Inflammatory macrophage (primary cell): ENCODE results near the gene SYNPO2L.
A peak's percentile ranks its signal among the peaks of the same experiment; 100 is the strongest.

ENCODE experiments used
- DNase-seq, 2 donors: peaks; one replicate each; pipeline ENCODE4 v3.0.0-alpha.2; 2020 to 2022

SYNPO2L gene

DNA sequence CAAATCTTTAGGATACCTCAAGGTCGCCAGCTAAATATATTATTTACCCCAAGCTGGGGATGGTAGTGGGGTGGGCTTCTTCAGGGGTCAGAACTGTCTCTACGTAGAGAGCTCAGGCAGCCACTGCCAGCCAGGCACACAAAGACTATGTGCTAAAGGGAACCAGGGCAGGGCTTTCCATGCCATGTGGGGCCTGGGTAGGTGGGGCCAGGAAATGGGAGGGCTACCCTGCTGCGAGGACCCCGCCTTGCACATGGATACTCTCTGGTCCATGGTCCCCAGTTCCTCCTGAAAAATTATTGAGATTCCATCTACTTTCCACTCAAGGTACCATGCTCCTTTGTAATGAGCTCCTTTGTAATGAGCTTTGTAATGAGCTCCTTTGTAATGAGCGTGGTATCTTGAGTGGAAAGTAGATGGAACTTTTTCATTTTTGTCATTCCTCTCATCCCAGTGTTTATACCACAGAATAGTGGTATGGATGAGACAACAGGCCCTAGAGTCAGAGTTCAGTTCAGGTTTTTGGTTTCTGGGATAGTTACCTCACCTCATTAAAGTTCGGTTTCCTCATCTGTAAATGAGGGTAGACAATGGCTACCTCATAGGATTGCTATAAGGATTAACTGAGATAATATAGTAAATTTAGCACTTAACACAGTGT, 5.8 kb downstream of the SYNPO2L start:
- DNase-seq: no peak

DNA sequence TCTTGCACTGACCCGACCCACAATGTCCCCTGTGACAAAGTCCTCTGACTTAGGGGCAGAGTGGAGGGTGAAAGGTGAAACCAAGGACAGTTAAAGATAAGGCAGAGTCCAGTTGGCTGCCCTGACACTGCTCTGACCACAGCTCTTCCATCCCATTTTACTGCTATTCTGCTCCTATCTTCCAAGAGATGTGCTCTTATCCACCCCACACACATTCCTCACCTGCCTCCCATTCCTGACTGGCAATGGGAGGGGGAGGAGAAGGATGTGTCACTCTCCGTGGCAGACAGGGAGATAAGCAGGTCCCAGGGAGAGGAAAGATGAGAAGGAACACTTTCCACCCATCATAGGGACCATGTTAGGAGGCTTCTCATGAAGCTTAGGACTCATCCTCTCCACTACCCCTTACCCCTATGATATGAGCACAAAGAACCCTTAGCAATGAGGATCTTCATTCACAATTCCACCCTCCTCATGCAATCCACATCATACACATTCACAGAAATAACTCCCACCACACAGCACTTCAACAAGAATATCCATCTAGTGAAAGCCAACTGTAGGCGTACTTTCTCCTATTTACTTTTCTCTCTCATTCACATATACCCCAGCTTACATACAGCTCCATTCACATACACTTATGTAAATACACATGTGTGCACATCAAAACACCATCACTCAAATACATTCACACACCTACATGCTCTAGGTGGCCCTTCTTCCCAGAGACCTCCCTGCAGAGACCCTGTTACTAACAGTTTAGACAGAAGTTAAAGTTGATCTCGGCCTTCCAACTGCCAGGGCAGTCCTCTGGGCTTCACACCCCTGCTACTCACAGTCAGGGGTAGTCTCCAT, 6.6 kb downstream of the SYNPO2L start:
- no peak for DNase-seq

DNA sequence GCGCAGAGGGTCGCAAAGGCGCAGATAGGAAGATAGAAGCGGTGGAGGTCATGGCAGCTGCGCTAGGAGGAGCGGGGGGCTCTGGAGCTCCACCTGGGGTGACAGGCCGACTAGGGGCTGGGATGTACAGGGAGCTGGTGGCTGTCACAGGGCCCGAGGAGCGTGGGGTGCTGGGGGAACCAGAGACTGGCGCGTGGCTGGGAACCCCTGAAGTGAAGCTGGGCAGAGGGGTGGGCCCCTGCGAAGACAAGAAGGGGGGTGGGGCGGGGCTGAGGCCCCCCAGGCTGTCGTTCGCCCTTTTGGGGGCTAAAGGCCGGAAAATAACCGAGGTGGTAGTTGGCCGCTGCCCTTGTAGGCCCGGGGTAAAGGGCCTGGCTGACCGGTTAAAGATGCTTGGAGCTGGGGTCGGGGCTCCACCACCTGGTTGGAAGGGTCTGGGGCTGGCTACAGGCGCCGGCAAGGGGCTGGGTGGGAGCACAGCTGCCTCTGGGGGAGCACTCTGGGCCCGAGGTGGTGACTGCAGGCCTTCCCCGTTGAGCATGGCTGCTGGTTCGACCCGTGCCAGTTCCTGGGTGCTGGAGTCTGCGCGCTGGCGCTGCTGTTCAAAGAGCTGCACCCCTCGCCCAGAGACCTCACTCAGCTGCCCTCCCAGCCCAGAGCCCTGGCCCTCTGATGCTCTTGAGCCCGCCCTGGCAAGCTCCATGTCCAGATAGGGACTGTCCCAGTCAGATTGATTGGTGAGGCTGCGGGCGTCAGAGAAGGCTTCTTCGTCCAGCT, 7.8 kb downstream of the SYNPO2L start:
- DNase-seq: no peak

DNA sequence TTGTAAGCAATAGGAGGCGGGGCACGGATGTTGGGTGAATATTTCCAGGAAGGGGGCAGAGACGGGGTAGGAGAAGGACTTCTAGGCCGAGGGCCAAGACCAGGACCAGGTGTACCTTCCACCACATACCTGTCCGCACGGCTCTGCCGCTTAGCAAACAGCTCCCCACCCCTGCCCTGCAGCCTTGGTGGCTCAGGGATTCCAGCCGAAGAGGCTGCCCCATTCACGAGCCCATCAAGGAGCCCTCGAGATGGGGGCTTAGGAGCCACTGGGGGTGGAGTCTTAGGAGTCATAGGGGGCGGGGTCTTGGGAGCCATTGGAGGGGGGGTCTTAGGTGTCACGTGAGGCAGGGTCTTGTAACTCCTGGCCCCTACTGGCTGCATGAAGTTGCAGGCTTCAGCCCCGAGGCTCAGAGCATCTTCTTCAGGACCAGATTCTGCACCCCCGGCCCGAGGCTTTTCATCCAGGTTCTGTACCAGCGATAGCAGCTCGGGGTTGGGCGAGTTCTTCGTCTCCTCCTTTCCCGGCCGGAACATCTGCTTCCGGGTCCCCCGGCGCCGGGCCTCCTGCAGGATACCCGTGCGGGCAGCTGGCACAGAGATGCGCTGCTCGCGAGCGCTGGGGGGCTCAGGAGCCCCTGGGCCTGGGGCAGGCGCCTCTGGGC, 8.5 kb downstream of the SYNPO2L start:
- DNase-seq: peak in 1 of 2 donors; percentile 20

DNA sequence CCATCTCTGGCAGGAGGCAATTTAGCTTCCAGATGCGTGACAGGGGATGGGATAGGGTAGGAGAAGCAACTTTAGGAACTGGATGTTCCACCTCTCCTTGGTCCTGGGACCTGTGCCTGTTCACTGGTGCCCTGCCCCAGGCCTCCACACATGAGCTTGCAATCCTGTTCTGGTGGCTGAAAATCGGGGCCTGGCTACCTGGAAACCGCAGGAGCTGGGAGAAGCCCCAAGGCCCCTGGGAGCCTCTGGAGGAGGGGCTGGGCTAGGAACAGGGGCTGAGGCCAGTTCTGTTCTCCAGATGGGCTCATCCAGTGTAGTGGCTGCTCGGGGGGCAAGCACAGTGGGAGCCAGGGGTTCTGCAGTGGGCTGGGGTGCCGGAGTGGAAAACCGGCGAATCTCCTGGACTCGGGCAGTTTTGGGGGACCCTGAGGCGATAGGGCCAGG, 9.2 kb downstream of the SYNPO2L start:
- DNase-seq: no peak

DNA sequence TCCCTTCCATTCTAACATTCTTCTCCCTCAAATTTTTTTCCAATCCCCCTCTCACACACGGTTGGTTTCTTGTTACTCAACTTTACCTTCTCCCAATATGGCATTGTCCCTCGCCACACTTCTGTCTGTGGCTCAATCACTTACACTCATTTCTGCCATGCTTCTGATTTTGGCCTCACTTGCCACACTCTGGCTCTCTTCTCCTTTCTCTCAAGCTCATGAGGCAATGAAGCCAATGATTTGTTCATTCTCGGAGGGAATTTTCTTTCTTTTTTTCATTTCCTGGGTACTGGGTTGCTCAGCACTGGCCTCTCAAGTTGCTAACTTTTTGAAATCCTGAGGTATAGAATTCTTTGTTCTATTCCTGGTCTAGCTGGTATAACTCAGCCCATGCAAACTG, 10.6 kb downstream of the SYNPO2L start:
- peak; percentile 69 to 81 for DNase-seq

DNA sequence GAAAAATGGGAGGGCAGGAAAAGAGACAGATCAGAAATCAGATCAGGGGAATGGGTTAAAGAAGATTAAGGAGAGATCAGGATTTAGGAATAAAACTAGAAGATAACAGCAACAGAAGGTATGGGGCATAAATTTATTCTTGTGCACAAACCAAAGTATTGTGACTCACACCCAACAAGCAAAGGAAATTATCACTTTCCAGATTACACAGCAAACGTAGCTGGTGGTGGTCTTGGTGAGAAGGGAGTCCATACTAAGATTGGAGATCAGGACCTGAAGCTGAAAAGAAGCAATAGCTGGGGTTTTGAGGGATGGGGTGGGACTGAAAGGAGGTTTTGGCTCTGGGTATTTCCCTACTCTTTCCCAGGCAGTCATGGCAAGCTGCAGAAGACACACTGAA, 11.1 kb downstream of the SYNPO2L start:
- DNase-seq: no peak

DNA sequence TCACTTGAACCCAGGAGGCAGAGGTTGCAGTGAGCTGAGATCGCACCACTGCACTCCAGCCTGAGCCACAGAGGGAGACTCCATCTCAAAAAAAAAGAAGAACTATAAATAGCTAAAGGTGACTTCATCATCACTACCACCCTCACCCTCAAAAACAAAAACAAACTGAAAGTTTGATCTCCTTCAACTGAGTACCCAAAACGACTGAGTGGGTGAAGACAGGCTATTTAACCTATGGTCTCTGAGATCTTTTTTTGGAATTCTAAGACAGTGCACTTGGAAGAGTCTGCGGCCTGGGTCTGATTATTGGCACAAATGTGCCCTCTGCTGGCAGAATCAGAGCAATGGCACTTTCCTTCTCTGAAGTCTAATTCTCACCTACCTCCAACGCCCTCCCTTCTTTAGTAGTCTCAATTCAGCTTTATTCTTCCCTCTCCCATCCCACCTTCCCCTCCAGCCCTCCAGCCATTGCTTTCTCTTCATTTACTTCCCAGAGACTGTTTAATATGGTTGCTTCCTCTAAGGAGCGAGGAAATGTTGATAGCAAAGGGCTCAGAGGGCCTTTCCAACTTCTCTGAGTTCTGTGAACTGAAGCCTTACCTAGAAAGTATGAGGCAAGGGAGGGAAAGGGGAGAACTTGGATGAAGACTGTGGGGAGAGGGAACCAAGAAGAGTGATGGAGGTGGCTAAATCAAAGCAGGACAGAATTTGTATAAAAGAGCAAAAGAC, 11.7 kb downstream of the SYNPO2L start:
- peak; percentile 62 to 71 for DNase-seq

DNA sequence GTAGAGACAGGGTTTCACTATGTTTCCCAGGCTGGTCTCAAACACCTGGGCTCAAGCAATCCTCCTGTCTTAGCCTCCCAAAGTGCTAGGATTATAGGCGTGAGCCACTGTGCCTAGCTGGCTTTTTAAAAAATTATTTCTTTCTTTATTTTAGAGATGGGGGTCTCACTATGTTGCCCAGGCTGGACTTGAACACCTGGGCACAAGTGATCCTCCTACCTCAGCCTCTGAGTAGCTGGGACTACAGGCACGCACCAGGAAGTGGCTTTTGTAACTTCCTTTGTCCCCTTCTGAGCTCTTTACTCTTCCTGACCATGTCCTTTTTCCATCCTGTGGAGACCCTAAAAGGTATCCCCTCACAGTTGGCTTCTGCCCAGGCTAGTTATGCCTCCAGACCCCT, 12.5 kb downstream of the SYNPO2L start:
- DNase-seq: no peak

DNA sequence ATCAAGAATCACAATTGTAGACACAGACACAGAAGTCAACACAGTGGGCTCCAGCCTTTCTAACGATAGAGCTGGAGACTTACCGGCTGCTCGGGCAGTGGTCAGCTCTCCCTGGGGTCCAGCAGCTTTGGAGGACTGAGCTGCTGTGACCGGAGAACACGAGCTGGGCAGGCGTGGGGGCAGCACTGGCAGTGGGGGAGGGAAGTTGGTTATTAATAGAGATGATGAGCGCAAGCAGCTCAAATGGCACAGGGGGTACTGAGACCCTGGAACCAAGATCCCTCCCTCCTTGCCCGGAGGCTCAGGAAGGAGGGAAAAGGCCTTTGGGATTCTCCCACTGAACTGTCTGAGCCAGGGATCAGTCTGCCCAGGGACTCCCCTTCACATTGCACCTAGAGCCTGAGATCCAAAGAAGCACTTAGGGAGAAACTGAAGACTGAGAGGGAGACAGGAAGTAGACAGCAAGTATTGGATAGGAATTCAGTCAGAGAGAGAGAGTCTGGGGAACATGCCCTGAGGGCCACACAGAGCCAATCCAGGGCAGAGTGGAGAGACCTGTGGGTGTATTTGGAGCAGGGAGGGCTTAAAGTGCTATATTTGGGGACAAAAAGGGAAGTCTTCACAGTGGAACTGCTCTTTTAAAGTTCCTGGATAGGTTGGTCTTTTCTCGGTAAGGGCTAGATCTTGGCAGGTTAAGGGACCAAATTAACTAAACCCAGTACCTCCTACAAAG, 14.3 kb downstream of the SYNPO2L start, which contains the start of gene MYOZ1:
MYOZ1 (minus strand) TSS at position 147 of the 733 bp plus-strand sequence. CDS start 1,457 bp downstream, outside the sequence.
- DNase-seq: peak; percentile 83 to 88

DNA sequence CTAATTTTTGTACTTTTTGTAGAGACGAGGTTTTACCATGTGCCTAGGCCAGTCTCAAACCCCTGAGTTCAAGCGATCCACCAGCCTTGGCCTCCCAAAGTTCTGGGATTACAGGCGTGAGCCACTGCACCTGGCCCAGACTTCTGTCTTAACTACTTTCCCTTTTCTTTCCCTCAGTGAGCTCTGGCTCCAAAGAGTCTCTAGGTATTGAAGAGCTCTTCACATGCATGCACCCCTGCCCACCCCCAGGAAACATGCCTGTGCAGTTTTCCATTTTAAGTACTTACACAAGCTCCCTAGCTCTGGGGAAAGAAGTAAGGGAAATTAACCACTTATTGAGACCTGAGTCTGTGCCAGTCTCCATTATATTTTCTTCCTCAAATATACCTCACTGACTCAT, 16.5 kb downstream of the SYNPO2L start:
- DNase-seq: no peak

DNA sequence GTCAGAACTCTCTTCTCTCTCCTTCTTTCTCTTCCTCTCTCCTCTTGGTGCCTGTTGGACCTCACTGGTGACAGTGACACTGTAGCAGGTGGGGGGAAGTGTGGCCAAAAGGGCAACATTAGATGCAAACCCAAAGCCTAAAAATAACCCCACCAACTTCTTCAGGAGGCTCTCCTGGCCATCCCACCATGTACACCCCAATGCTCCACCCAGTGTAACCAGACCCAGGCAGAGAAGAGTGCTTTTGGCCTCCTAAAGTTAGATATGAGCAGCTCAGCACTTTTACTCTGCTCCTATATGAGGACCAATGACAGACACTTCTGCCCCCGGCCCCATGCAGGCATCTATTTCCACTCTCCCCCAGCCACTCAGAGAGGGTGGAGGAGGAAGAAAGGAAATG, 20.0 kb downstream of the SYNPO2L start:
- DNase-seq: no peak

DNA sequence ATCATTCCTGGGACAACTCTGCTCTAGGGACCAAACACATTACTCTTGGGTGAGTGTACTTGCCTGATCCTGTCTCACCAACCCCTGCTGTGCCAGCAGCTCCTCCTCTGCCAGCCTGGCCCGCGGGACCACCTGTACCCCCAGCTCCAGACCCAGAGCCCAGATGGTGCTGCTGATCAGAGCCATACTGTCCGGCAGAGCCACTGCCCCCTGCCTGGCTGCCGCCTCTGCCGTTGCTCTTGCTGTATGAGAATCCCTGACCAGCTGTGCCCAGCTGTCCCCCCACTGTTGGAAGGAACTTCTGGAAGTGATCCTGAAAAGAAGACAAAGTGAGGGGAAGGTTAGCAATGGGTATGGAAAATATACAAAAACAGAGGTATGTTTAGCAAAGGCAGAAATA, 21.4 kb downstream of the SYNPO2L start:
- DNase-seq: no peak

DNA sequence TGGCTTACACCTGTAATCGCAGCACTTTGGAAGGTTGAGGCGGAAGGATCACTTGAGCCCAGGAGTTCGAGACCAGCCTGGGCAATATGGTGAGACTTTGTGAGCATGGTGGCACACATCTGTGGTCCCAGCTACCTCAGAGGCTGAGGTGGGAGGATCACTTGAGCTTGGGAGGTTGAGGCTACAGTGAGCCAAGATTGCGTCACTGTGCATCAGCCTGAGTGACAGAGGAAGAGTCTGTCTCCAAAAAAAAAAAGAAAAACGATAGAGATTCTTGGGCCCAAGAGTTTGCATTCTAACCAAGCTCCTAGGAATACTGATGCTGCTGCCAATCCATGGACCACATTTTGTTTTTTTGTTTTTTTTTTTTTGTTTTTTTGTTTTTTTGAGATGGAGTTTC, 26.7 kb downstream of the SYNPO2L start:
- DNase-seq: no peak

DNA sequence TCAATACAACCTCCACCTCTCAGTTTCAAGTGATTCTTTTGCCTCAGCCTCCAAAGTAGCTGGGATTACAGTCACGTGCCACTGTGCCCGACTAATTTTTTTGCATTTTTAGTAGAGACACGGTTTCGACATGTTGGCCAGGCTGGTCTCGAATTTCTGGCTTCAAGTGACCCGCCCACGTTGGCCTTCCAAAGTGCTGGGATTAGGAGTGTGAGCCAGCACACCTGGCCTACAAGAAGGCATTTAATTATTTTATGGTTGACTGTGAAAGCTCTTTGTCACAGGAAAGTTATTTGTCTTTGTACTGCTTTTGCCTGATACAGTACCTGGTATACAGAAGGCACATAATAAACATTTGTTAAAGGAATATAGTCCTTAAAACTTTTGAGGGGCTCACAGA, 27.4 kb downstream of the SYNPO2L start:
- no peak for DNase-seq

DNA sequence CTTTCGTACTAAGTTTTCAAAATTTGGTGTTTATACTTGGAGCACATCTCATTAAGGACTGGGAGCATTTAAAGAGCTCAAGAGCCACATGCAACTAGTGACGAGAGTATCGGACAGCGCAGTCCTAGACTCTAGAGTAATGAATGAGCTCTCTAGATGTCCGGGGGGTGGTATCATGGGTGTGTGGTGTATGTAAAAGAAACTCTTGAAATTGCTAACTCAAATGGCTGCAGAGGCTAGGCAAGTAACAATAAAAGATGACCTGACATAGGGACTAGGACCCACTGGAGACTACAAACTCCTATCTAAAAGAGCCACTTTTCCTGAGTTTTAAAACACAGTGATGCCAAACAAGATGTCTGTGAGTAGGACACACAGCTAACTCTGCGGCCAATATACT, 28.5 kb downstream of the SYNPO2L start:
- DNase-seq: no peak

DNA sequence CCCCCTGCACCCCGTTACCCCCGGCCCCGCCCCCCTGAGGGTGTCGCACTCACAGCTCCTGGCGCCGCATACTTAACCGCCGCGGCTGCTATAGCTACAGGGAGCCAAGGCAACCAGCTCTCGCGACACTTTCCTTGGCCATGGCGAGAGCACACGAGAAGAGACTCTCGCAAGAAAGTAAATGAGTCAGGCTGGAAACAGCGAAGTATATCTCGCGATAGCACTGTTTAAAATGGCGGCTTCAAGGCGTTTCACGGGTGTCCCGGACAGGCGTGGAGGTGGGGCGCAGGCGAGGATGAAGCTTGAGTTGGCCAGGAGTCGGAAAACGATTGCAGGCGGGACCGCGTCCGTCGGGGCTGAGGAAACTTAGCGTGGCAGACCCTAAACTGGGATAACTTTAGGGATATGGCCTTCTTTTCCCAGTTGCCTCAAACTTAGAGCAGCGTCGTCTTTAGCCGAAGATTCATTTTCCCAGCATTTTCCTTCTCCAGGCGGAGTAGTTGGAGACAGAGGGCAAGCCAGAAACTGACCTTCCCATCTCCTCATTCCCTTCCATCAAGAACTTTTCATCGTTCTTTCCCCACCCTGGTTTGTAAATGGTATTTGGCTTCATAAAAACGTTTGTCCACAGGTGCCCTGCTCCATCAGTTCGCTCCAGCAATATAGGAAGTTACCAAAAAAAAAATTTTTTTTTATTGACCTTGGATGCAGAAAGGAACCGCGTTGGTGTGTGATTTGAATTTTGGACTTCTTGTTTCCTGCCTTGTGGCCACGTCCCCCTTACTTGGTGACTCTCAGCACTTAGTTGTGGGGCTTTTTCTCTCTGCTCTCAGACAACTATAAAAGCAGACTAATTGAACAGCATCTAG, 29.7 kb downstream of the SYNPO2L start:
- DNase-seq: peak; percentile 98 to 99

DNA sequence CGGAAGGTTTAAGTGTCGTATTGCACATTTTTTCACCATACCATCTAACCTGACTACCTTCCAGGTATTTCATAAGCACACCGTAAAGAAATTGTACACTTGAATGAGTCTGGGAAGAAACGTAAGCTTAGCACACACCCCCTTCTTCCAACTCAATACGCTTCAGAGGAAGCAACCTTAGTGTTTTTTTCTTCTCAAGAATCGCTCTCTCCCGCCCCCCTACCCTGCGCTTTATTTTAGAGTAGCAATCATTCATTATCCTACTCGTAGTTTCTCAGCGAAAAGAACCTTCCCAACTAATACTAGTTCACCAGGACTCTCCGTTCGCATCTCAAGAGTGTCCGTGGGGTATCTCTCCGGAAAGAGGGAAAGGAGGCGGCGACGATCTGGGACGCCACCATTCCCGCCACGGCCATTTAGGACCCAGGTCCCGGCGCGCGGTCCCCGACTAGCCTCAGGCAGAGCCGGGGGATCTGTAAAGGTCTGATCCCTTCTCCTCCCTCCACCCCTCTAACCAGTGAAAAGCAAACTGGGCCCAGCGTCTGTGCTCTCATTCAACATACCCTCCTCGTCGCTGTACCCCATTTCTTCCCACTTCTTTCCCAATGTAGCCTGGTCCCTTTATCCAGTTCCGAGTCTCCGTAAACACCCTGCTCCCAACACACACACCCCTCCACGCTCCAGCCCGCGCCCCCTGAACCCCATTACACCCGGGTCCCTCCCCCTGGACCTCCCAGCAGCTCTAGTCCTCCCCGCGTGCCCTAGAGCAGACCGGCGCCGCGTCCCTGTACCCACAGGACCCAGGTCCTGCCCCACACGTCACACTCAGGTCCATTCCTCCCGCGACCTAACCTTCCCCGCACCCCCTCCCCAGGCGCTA, 30.6 kb downstream of the SYNPO2L start:
- DNase-seq: peak; percentile 10 to 12

DNA sequence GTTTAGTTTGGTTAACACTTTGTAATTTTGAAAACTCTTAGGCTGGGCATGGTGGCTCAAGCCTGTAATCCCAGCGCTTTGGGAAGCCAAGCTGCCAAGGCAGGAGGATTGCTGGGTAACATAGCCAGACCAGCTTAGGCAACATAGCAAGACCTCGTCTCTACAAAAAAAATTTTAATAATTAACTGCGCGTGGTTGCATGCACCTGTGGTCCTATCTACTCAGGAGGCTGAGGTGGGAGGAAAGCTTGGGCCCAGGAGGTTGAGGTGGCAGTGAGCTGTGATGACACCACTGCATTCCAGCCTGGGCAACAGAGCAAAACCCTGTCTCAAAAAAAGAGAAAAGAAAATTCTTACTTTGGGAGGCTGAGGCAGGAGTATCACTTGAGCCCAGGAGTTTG, 32.8 kb downstream of the SYNPO2L start:
- DNase-seq: no peak
